NCI-H187 (cell line): ENCODE measurements around the gene SLC35C1.
A peak's percentile ranks its signal among the peaks of the same experiment; 100 is the strongest.

Experiments
- DNase-seq, 2 experiments: peaks; one replicate each; lab custom pipeline; 2025; lab: John Stamatoyannopoulos, UW

SLC35C1 gene

GRCh38 chr11:45804761-45805304, at the start of gene SLC35C1:
Gene SLC35C1, plus strand, starts transcription at chr11:45805149. Its CDS starts 653 bp downstream, at chr11:45805802.
- DNase-seq: peak; percentile 69 to 95

- DNase-seq: no peak
Measured at GRCh38 chr11:45755281-45755859, 49.6 kb upstream of the SLC35C1 start.

DNA sequence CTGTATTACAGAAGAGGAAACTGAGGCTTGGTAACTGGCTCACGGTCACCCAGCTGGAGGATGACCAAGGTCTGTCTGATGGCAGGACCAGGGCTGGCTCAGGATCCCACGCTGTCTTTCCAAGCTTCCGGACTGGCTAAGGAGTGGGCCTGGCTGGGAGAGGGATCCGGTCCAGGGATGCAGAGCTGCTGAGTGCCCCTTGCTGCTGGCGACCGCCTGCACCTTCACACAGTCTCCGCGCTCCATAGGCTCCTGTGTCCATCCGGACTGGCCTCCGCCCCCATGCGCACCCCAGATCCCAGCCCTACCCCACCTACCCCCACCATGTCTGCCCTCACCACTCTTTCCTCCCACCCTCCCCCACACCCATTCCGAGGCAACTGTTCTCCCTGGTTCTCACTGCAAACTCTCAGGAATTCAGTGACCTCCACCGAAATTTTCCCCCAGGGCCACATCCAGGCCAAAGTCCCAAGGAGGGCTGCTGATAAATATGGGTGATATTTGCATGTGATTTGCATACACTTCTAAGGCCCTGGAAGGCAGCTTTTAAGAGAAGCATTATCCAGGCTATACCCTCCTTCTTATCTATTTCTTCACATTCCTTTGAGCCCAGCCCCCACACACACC, 48.5 kb upstream of the SLC35C1 start:
- DNase-seq: no peak

DNA sequence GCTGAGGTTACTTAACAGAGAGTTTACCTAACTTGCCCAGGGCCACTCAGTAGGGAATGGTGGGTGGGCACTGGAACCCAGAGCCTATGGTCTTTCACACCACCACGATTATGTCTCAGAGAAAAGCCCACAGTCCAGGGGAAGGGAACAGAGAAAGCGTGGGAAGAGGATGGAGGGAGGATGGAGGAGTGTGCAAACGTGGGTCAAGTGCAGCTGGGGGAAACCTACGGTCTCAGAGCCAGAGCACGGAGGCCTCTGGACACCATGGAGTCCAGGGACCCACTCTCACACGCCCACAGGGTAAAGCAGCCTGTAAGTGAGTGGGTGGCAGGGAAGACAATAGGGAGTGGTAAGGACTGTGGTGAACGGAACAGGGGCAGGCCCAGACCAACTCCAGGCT, 47.3 kb upstream of the SLC35C1 start:
- DNase-seq: no peak

DNA sequence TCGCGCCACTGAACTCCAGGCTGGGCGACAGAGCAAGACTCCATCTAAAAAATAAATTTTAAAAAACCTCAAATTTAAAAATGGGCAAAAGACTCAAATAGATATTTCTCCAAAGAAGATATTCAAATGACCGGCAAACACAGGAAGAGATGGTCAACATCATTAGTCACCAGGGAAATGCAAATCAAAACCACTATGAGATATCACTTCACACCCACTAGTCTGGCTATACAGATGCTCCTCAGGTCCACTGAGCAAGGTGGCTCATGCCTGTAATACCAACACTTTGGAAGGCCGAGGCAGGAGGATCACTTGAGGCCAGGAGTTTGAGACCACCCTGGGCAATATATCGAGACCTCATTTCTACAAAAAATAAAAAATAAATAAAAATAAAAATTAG, 43.3 kb upstream of the SLC35C1 start:
- no peak for DNase-seq

GRCh38 chr11:45765107-45765668, 39.8 kb upstream of the SLC35C1 start:
- no peak for DNase-seq

GRCh38 chr11:45765836-45766235, 39.1 kb upstream of the SLC35C1 start:
- DNase-seq: no peak

DNA sequence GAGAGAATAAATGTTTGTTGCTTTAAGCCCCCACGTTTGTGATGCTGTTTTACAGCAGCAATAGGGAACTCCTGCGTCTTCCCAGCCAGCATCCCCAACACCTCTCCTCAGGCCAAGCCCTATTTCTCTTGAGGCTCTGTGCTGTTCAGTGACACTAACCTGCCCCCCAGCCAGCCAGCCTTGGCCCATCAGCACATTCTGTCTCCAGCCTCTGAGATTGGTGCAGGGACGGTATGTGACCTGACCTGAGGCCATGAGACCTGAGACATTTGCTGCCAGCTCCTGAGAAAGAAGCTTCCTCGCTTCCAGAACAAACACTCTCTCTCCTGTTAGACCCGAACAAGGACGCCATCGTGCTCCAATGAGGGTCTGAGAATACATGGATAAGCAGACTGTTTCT, 38.5 kb upstream of the SLC35C1 start:
- DNase-seq: no peak

DNA sequence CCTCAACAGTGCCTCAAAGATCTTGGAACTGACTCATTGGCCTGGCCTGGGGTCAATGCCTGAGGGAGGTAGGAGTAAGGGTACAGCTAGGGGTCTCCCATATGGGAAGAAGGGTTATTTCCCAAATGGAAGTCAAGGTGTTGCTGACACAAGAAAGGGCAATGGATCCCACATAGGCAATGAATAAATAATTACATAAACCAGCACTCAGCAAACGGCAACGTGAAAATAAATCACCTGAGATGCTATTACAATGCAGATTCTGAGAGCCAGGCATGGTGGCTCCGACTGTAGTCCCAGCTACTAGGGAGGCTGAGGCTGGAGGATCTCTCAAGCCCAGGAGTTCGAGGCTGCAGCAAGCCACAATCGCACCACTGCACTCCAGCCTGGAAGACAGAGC, 36.5 kb upstream of the SLC35C1 start:
- no peak for DNase-seq

DNA sequence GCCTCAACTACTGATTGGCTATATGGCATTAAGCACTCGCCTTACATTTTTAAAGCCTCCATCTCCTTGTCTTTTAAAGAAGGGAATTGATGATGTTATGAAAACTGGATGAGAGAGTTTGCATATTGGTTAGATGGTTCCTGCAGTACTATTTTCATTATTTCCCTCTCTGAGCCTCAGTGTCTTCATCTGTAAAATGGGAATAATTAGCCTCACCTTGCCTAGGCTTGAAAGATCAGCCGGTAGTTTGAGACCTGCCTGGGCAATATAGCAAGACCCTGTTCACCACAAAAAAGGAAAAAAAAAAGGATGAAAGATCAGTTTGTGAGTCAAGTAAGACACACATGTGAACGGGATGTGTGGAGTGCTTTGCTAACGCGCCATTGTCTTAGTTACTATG, 35.0 kb upstream of the SLC35C1 start:
- DNase-seq: no peak

GRCh38 chr11:45771193-45771565, 33.8 kb upstream of the SLC35C1 start:
- peak; percentile 38 to 84 for DNase-seq

DNA sequence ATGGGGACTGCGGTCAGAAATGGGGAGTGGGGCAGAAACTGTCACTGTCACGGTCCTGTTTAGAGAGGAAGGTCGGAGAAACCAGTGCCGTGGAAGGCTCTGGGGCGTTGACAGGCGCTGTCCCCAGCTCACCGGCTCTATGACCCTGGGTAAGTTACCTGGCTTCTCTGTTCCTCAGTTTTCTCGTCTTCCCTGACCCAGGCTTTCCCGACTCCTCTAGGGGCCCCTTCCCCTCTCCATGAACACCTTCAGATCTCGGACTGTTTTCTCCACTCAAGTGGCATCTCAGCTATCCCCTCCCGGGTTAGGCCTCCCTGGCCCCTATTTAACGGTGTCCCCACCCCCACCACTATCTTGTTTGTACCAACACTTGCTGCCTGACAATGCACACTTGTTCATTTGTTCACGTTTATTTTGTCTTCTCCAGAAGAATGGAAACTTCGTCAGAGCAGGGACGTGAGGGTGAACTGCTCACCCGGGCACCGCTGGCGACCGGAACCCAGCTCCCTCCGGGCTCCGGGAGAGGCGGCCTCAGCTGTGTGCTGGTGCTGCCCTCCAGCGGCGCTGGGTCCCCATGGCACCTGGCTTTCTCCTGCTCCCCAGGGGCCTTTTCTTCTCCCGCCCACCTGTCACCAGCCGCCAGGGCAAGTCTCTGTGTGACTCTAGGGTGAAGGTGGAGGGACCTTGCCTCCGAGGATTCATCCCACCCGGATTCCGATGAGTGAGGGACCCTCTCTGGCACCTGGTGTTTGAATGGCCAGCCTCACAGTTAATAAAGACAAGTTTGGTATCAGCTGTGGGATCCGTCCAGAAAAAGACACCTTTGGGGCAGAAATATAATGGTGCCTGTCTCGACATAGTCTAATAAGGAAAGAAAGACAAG, 33.1 kb upstream of the SLC35C1 start:
- peak; percentile 67 to 91 for DNase-seq

- DNase-seq: no peak
Measured at GRCh38 chr11:45772449-45772774, 32.5 kb upstream of the SLC35C1 start.

- DNase-seq: no peak
Measured at GRCh38 chr11:45772986-45773785, 31.8 kb upstream of the SLC35C1 start.

DNA sequence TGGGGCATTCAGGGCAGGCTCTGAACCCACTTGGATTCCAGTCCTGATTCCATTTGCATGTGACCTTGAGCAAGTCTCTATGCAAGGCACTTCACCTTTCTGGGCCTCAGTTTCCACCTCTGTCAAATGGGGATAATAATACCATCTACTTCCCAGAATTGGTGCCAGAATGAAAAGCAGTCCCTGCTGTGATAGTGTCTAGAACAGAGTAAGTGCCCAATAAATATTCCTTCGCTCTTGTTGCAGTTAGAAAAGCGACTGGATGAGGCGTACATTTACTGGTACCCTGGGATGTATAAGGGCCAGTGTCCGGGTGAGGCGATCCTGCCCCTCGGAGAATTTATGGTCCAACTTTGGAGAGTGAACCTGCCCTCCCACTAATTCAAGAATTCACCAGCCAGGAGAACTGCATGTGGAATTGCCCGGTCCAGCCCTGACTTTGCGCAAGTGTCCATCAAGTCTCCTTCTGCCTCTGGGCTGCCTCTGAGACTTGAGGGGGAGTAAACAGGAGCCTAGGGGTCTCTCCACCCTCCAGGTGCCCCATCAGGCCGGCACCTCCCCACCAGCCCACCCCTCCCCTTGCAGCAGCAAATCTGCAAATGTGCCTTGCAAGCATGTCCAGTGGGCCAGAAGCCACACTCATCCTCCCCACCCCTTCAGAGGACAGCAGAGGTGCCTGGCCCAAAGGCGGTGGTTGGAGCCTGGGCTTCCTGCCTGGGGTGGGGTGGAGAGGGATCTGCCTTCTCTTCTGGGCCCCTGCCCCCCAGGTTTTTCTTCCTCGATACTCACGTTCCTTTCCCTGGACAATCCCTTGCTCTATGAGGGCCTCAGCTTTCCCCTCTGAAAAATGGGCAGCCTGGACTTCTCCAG, 30.9 kb upstream of the SLC35C1 start:
- no peak for DNase-seq

- DNase-seq: no peak
Measured at GRCh38 chr11:45774786-45775185, 30.2 kb upstream of the SLC35C1 start.

DNA sequence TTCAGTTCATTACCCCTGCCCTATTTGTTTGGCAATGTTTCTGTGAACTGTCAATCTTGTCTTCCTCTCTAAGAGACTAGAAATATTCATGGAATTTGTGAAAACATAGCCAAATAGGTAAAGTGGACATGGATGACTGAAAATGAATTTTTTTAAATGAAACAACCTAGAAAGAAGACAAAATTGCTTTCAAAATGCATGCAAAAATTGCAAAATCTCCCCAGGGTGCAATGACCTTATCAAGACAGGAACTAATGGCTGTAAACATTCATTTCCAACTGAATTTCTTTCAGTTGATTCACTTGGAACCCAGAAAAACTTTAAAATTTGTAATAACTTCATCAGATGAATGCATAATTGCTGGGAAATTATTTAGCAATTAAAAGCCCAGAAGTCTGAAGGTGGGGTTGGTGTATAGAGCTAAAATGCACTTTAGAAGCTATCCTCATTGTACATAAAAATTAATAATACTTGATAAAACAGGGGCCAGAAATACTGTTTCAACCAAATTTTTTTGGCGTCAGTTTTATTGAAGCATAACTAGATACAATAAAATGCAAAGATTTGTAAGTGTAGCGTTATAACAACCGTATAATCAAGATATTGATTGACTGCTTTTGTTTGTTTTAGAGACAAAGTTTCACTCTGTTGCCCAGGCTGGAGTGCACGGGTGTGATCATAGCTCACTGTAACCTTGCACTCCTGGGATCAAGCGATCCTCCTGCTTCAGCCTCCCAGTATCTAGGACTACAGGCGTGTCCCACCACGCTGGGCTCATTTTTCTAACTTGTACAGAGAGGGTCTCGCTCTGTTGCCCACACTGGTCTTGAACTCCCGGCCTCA, 27.6 kb upstream of the SLC35C1 start:
- no peak for DNase-seq

GRCh38 chr11:45778341-45778740, 26.6 kb upstream of the SLC35C1 start:
- DNase-seq: no peak

GRCh38 chr11:45779602-45780001, 25.3 kb upstream of the SLC35C1 start:
- DNase-seq: no peak

DNA sequence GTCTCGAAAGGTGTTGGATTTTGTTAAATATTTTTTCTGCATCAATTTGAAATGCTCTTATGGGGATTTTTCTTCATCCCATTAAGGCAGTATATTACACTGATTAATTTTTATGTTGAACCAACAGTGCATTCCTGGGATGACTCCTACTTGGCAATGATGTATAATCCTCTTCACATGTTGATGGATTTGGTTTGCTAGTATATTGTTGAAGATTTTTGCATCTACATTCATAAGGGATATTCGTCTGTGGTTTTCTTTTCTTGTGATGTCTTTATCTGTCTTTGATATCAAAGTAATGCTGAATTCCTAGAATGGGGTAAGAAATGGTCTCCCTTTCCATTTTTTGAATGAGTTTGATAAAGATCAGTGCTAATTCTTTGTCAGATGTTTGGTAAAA, 18.7 kb upstream of the SLC35C1 start:
- DNase-seq: no peak
